D721Med (cell line): ENCODE results near the gene GRK1.

Experiments used
- DNase-seq: peaks from one replicate; pipeline ENCODE4 v3.0.0; 2011; ENCODE audit warnings: low spot score; ENCODE audit not compliant: insufficient read length
- FAIRE-seq: peaks from 2 replicates; lab custom pipeline; 2011; peaks lifted over from hg19 to GRCh38; lab: Jason Lieb, UNC
- CTCF ChIP-seq: IDR thresholded peaks from 2 replicates; pipeline ENCODE4 v1.5.1; 2012; ENCODE audit warnings: mild to moderate bottlenecking, control low read depth; ENCODE audit not compliant: insufficient read depth; ENCODE audit errors: missing control alignments

GRK1 gene

GRCh38 chr13:113638173-113638746, 28.8 kb upstream of the GRK1 start:
- TF ChIP-seq CTCF, result no peak
- no peak for DNase-seq
- FAIRE-seq, result no peak

GRCh38 chr13:113638806-113639205, 28.2 kb upstream of the GRK1 start:
- no peak for TF ChIP-seq CTCF
- no peak for DNase-seq
- FAIRE-seq, result no peak

- DNase-seq, result no peak
- no peak for TF ChIP-seq CTCF
- FAIRE-seq, result no peak
Measured at GRCh38 chr13:113639616-113640262, 27.3 kb upstream of the GRK1 start.

GRCh38 chr13:113641426-113641825, 25.6 kb upstream of the GRK1 start:
- TF ChIP-seq CTCF, result no peak
- FAIRE-seq (no peak), DNase-seq (no peak)

GRCh38 chr13:113642563-113642962, 24.5 kb upstream of the GRK1 start:
- FAIRE-seq (no peak), DNase-seq (no peak)
- no peak for TF ChIP-seq CTCF

GRCh38 chr13:113643593-113643992, 23.4 kb upstream of the GRK1 start:
- DNase-seq, result no peak
- no peak for TF ChIP-seq CTCF
- FAIRE-seq, result no peak

GRCh38 chr13:113644800-113645199, 22.2 kb upstream of the GRK1 start:
- no peak for TF ChIP-seq CTCF
- DNase-seq (no peak), FAIRE-seq (no peak)
